Testis (tissue), 3 donors: Measurements from ENCODE around the gene COQ8A. TPM values are rescaled to one million over a fixed set of nuclear protein-coding genes. Genes with fewer than 3 reads are reported as not detected.

Experiments used
- DNase-seq: peaks from one replicate; pipeline ENCODE4 v3.0.0-alpha.2; 2019
- H3K27ac ChIP-seq, 2 donors: fragments of 200-600 bp; sonication (generic); one replicate each; pipeline ENCODE4 v1.5.1; 2019
- H3K27me3 ChIP-seq: fragments of 200-600 bp; sonication (generic); one replicate; pipeline ENCODE4 v1.5.1; 2019
- H3K36me3 ChIP-seq: fragments of 200-600 bp; sonication (generic); one replicate; pipeline ENCODE4 v1.5.1; 2017; ENCODE audit warnings: low read depth; ENCODE audit errors: missing control alignments
- H3K4me1 ChIP-seq: fragments of 200-600 bp; sonication (generic); one replicate; pipeline ENCODE4 v1.5.1; 2019
- H3K4me3 ChIP-seq, 2 donors: fragments of 200-600 bp; sonication (generic); one replicate each; pipeline ENCODE4 v1.5.1; 2017 to 2019
- H3K9me3 ChIP-seq: fragments of 200-600 bp; sonication (generic); one replicate; pipeline ENCODE4 v1.5.1; 2017
- CTCF ChIP-seq, 3 experiments: fragments of 450-650 bp in 2 of 3; fragments of 200-600 bp in 1 of 3; sonication (generic) in 1 of 3; IDR thresholded peaks; one replicate each; pipeline ENCODE4 v1.5.1; 2016 to 2019; ENCODE audit warnings: antibody characterized with exemption in 3 of 3, mild to moderate bottlenecking in 2 of 3, moderate library complexity in 1 of 3
- POLR2A ChIP-seq: fragments of 450-650 bp; IDR thresholded peaks from one replicate; pipeline ENCODE4 v1.6.1; 2017; ENCODE audit warnings: antibody characterized with exemption, mild to moderate bottlenecking, moderate library complexity
- WGBS, 2 donors: methylation state at CpG; one replicate each; pipeline ENCODE4 v1.1.5; 2018; 5-methylcytosine and 5-hydroxymethylcytosine counted together
- intact Hi-C: fragments of 100-400 bp; cut with DNase I; formaldehyde crosslinking; loops from one replicate; pipeline ENCODE4 v1.15.1; 2023; ENCODE audit warnings: low total_unique reads
- polyA plus RNA-seq: library from polyadenylated mRNA; stranded (reverse); fragments of 350-450 nt; fragmentation: Illumina TruSeq; extraction: RNeasy Lipid Tissue Mini Kit (QIAGEN cat#74804); gene quantifications from one replicate; pipeline ENCODE4 v1.2.3, GENCODE V29; 2014; ENCODE audit warnings: low read depth, low replicate concordance; ENCODE audit not compliant: insufficient read depth
- total RNA-seq, 2 donors: library from RNA; depleted of rRNA; stranded (reverse); fragments of >200 nt; gene quantifications; one replicate each; pipeline ENCODE4 v1.2.3, GENCODE V29; 2016

COQ8A gene
- total and polyA plus RNA-seq, 3 donors from 2014 or later = 34.4 to 46.8 (median 39.2) TPM

DNA sequence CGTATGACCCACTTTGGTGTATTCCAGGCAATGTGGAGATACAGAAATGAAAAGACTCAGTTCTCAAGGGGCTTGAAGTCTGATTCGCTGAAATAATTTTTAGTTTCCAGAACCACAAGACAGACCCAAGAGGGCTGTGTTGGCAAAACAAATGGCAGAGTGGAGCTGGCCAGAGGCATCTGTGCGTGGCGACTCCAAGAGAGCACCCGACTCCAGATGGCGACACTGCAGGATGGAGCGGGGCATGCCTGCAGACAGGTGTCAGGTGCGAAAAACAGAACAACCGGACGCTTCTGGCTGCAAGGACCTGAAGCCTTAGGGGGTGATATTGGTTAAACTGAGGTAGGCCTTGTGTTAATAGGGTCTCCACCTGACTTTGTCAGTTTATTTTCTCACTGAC is 31.7 kb upstream of the COQ8A start:
- WGBS, 2 donors = 96 to 98% methylated on average over 10 of the region's 10 CpGs
- intact Hi-C loops = no loop called here
- H3K27ac ChIP-seq = no peak overlapping the region
- no peak for TF ChIP-seq POLR2A
- no peak for TF ChIP-seq CTCF (IDR thresholded peaks at IDR 0.05)
- no peak overlapping the region for H3K4me3 ChIP-seq
- peaks cover 9% of the 10 kb centered on the region for H3K4me1 ChIP-seq
- no peaks in the 10 kb centered on the region for H3K27me3 ChIP-seq
- no peaks in the 10 kb centered on the region for H3K9me3 ChIP-seq
- DNase-seq = no peak
- no peaks in the 10 kb centered on the region for H3K36me3 ChIP-seq

GRCh38 chr1:226908913-226909312 is 31.2 kb upstream of the COQ8A start:
- no peak overlapping the region for H3K27ac ChIP-seq
- H3K27me3 ChIP-seq = no peaks in the 10 kb centered on the region
- H3K4me1 ChIP-seq = peaks cover 5% of the 10 kb centered on the region
- intact Hi-C loops = no loop called here
- no peaks in the 10 kb centered on the region for H3K36me3 ChIP-seq
- H3K9me3 ChIP-seq = no peaks in the 10 kb centered on the region
- TF ChIP-seq CTCF (IDR thresholded peaks at IDR 0.05) = no peak
- no peak for TF ChIP-seq POLR2A
- 88 to 93% methylated on average over 1 of the region's 1 CpG for WGBS, 2 donors
- DNase-seq = no peak
- no peak overlapping the region for H3K4me3 ChIP-seq

- Histone ChIP-seq H3K4me1 (no peaks in the 10 kb centered on the region), H3K4me3 (no peak overlapping the region), H3K27ac (no peak overlapping the region), H3K27me3 (no peaks in the 10 kb centered on the region), H3K36me3 (no peaks in the 10 kb centered on the region), H3K9me3 (no peaks in the 10 kb centered on the region)
- DNase-seq = peak; percentile 71
- intact Hi-C loops = loop anchor here (10.0 kb wide), 1 partner anchor 852 kb away; no protein-coding TSS in a partner anchor
- TF ChIP-seq POLR2A (no peak), CTCF (IDR thresholded peaks at IDR 0.05) (peak; percentile 34 to 42 (median 38))
- WGBS, 2 donors = 50 to 62% methylated on average over 11 to 13 of the region's 13 CpGs
Measured at GRCh38 chr1:226912587-226913176, 27.4 kb upstream of the COQ8A start.

DNA sequence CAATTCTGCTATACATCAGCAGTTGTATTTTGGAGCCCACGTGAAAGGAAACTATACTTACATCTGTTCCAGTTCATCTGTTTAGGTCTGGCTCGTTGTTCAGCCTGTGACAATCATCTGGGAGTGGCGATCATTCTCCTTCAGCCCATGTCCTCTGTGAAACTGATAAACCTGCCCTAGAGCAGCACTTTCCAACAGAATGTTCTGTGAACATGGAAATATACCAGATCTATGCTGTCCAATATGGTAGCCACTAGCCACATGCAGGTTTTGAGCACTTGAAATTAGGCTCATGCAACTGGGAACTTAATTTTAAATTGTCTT is 24.5 kb upstream of the COQ8A start:
- Histone ChIP-seq H3K27me3 (no peaks in the 10 kb centered on the region), H3K9me3 (no peaks in the 10 kb centered on the region), H3K36me3 (no peaks in the 10 kb centered on the region), H3K4me1 (peaks cover 13% of the 10 kb centered on the region), H3K4me3 (no peak overlapping the region), H3K27ac (no peak overlapping the region)
- intact Hi-C loops = loop anchor here (10.0 kb wide), 1 partner anchor 849 kb away; no protein-coding TSS in a partner anchor
- 47 to 82% methylated on average over 3 of the region's 3 CpGs for WGBS, 2 donors
- DNase-seq = no peak
- TF ChIP-seq POLR2A = no peak
- no peak for TF ChIP-seq CTCF (IDR thresholded peaks at IDR 0.05)

DNA sequence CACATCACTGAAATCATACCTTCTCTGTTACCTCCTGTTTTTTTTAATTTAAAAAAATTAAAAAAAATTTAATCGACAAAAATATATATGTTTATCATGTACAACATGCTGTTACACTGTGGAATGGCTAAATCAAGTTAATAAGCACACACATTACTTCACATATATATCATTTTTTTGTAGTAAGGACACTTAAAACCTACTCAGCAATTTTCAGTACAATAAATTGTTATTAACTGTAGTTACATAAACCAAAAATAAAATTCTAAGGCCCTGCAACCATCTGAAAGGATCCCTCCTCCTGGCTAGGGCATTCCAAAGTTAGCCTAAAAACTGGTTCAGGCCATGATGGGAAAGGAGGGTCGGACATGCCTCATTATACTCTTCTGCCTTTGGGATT is 23.6 kb upstream of the COQ8A start:
- TF ChIP-seq POLR2A (no peak), CTCF (IDR thresholded peaks at IDR 0.05) (no peak)
- intact Hi-C loops = loop anchor here (10.0 kb wide), 1 partner anchor 848 kb away; no protein-coding TSS in a partner anchor
- H3K4me3 ChIP-seq = no peak overlapping the region
- WGBS, 2 donors = 90 to 94% methylated on average over 2 of the region's 2 CpGs
- H3K9me3 ChIP-seq = no peaks in the 10 kb centered on the region
- no peaks in the 10 kb centered on the region for H3K27me3 ChIP-seq
- H3K4me1 ChIP-seq = peaks cover 19% of the 10 kb centered on the region
- H3K27ac ChIP-seq = no peak overlapping the region
- no peak for DNase-seq
- H3K36me3 ChIP-seq = no peaks in the 10 kb centered on the region
